K562 (cell line): ENCODE data around the gene SFXN5.

Experiments used
- CTCF ChIP-seq, 3 experiments: IDR thresholded peaks in 2 of 3; conservative IDR thresholded peaks in 1 of 3; 2 replicates each; pipeline ENCODE4 v1.5.1; 2011 to 2012; ENCODE audit warnings: low read length in 3 of 3, mild to moderate bottlenecking in 3 of 3, control low read depth in 2 of 3, improper control_type of control experiment in 1 of 3, inconsistent platforms in 1 of 3, low read depth in 1 of 3, mixed read lengths in 1 of 3, moderate library complexity in 1 of 3; ENCODE audit not compliant: insufficient read depth in 2 of 3
- FOS ChIP-seq: IDR thresholded peaks from 3 replicates; pipeline ENCODE4 v1.6.1; 2011; ENCODE audit not compliant: insufficient read length; ENCODE audit errors: extremely low read depth
- MAX ChIP-seq: sonication (generic); formaldehyde crosslinking; IDR thresholded peaks from 2 replicates; pipeline ENCODE4 v1.9.0; 2022; ENCODE audit warnings: mild to moderate bottlenecking, missing genetic modification reagents
- NFYB ChIP-seq: IDR thresholded peaks from 2 replicates; pipeline ENCODE4 v1.6.1; 2011; ENCODE audit warnings: mild to moderate bottlenecking, moderate library complexity; ENCODE audit not compliant: insufficient read length; ENCODE audit errors: extremely low read depth
- PKNOX1 ChIP-seq: fragments of 450-650 bp; IDR thresholded peaks from 2 replicates; pipeline ENCODE4 v1.6.1; 2016
- SNRNP70 ChIP-seq: fragments of 200-400 bp; formaldehyde crosslinking; optimal IDR thresholded peaks from 2 replicates; pipeline ENCODE3; 2017; ENCODE audit warnings: low read depth, low read length

- TF ChIP-seq CTCF (IDR thresholded peaks at IDR 0.05 in 2 of 3, conservative IDR thresholded peaks at IDR 0.05 in 1 of 3; ENCODE audit: insufficient read depth in 2 of 3, low read depth in 1 of 3, low read length in 3 of 3) = no peak
- TF ChIP-seq FOS = no peak
- no peak for TF ChIP-seq MAX (CRISPR knock-in tag)
- TF ChIP-seq SNRNP70 = no peak
- no peak for TF ChIP-seq NFYB
- no peak for TF ChIP-seq PKNOX1
Observed at GRCh38 chr2:72949045-72949444, 122.5 kb downstream of the SFXN5 start.
